Liver (tissue), 9 donors: ENCODE results near the gene RIN1. TPM values are rescaled to one million over a fixed set of nuclear protein-coding genes. Genes with fewer than 3 reads are reported as not detected.

Experiments
- DNase-seq: peaks from one replicate; pipeline ENCODE4 v3.0.0-alpha.2; 2017; ENCODE audit warnings: low spot score
- H3K27ac ChIP-seq, 2 donors: one replicate each; pipeline ENCODE4 v1.7.0; 2013; ENCODE audit warnings: inconsistent platforms in 2 of 2, low read length in 2 of 2, control low read depth in 1 of 2, low read depth in 1 of 2, mild to moderate bottlenecking in 1 of 2
- H3K27me3 ChIP-seq, 4 donors: one replicate each; pipeline versions ENCODE4 v1.6.1 to v1.7.0; 2013; ENCODE audit warnings: low read length in 3 of 4, inconsistent platforms in 1 of 4, mild to moderate bottlenecking in 1 of 4, moderate library complexity in 1 of 4; ENCODE audit not compliant: control insufficient read depth in 4 of 4, insufficient read depth in 4 of 4
- H3K36me3 ChIP-seq, 4 donors: one replicate each; pipeline versions ENCODE4 v1.6.1 to v1.7.0; 2013; ENCODE audit warnings: low read length in 3 of 4, mild to moderate bottlenecking in 3 of 4, low read depth in 1 of 4, moderate library complexity in 1 of 4; ENCODE audit not compliant: control insufficient read depth in 4 of 4, insufficient read depth in 3 of 4
- H3K4me1 ChIP-seq, 4 donors: one replicate each; pipeline versions ENCODE4 v1.6.1 to v1.7.0; 2013; ENCODE audit warnings: low read length in 3 of 4, mild to moderate bottlenecking in 3 of 4, moderate library complexity in 1 of 4; ENCODE audit not compliant: control insufficient read depth in 4 of 4, insufficient read depth in 4 of 4
- H3K4me3 ChIP-seq, 3 donors: one replicate each; pipeline versions ENCODE4 v1.6.1 to v1.7.0; 2013; ENCODE audit warnings: low read length in 3 of 3, control low read depth in 1 of 3, low read depth in 1 of 3, mild to moderate bottlenecking in 1 of 3
- H3K9ac ChIP-seq, 2 donors: one replicate each; pipeline ENCODE4 v1.7.0; 2013; ENCODE audit warnings: low read length in 2 of 2, mild to moderate bottlenecking in 2 of 2, moderate library complexity in 2 of 2, control low read depth in 1 of 2, low read depth in 1 of 2
- H3K9me3 ChIP-seq, 4 donors: one replicate each; pipeline versions ENCODE4 v1.6.1 to v1.7.0; 2013; ENCODE audit warnings: low read length in 3 of 4; ENCODE audit not compliant: control insufficient read depth in 4 of 4
- EGR1 ChIP-seq, 2 donors: IDR thresholded peaks; 2 replicates each; pipeline ENCODE4 v1.6.1; 2016 to 2018; ENCODE audit warnings: antibody characterized with exemption in 2 of 2, low read depth in 2 of 2
- FOXA1 ChIP-seq: IDR thresholded peaks from 2 replicates; pipeline ENCODE4 v1.6.1; 2016; ENCODE audit warnings: antibody characterized with exemption
- FOXA2 ChIP-seq: IDR thresholded peaks from 2 replicates; pipeline ENCODE4 v1.6.1; 2016; ENCODE audit warnings: antibody characterized with exemption
- GABPA ChIP-seq, 2 donors: IDR thresholded peaks in 1 of 2; conservative IDR thresholded peaks in 1 of 2; 2 replicates each; pipeline ENCODE4 v1.6.1; 2016; ENCODE audit warnings: antibody characterized with exemption in 2 of 2, mild to moderate bottlenecking in 1 of 2, moderate library complexity in 1 of 2
- HNF4A ChIP-seq, 2 donors: conservative IDR thresholded peaks; 2 replicates each; pipeline ENCODE4 v1.6.1; 2016; ENCODE audit warnings: antibody characterized with exemption in 2 of 2, mild to moderate bottlenecking in 2 of 2
- HNF4G ChIP-seq: IDR thresholded peaks from 2 replicates; pipeline ENCODE4 v1.6.1; 2016; ENCODE audit warnings: antibody characterized with exemption
- JUND ChIP-seq, 2 donors: IDR thresholded peaks; 2 replicates each; pipeline ENCODE4 v1.6.1; 2016; ENCODE audit warnings: antibody characterized with exemption in 2 of 2
- MAX ChIP-seq: IDR thresholded peaks from 2 replicates; pipeline ENCODE4 v1.6.1; 2016; ENCODE audit warnings: antibody characterized with exemption
- NR2F2 ChIP-seq: IDR thresholded peaks from 2 replicates; pipeline ENCODE4 v1.6.1; 2016; ENCODE audit warnings: antibody characterized with exemption
- RAD21 ChIP-seq, 2 donors: IDR thresholded peaks; 2 replicates each; pipeline ENCODE4 v1.6.1; 2016; ENCODE audit warnings: antibody characterized with exemption in 2 of 2, mild to moderate bottlenecking in 2 of 2
- RXRA ChIP-seq, 2 donors: IDR thresholded peaks; 2 replicates each; pipeline ENCODE4 v1.6.1; 2017 to 2018; ENCODE audit warnings: antibody characterized with exemption in 2 of 2, mild to moderate bottlenecking in 1 of 2
- SP1 ChIP-seq: IDR thresholded peaks from 2 replicates; pipeline ENCODE4 v1.6.1; 2018; ENCODE audit warnings: antibody characterized with exemption, mild to moderate bottlenecking
- TAF1 ChIP-seq: conservative IDR thresholded peaks from 2 replicates; pipeline ENCODE4 v1.6.1; 2016; ENCODE audit warnings: antibody characterized with exemption, mild to moderate bottlenecking
- YY1 ChIP-seq: IDR thresholded peaks from 2 replicates; pipeline ENCODE4 v1.6.1; 2016; ENCODE audit warnings: antibody characterized with exemption, mild to moderate bottlenecking
- ZBTB33 ChIP-seq: IDR thresholded peaks from 2 replicates; pipeline ENCODE4 v1.6.1; 2016; ENCODE audit warnings: antibody characterized with exemption
- WGBS: extraction: QIAGEN DNeasy Blood & Tissue Kit; methylation state at CpG from one replicate; pipeline ENCODE4 v1.1.7; 2013; 5-methylcytosine and 5-hydroxymethylcytosine counted together
- polyA plus RNA-seq, 2 donors: library from polyadenylated mRNA; stranded (reverse) in 1 of 2; unstranded in 1 of 2; fragments of 200-250 nt in 1 of 2; fragments of >200 nt in 1 of 2; fragmentation: Nextera tagmentation in 1 of 2; extraction: Ambion mirVana in 1 of 2; gene quantifications; one replicate each; pipeline versions ENCODE4 v1.2.1 to v1.2.3, GENCODE V29; 2013 to 2015
- total RNA-seq, 2 donors: library from RNA; depleted of rRNA; stranded (reverse); fragments of >200 nt; gene quantifications; one replicate each; pipeline ENCODE4 v1.2.3, GENCODE V29; 2014
- TF ChIP-seq, protein P1 (sequence below): IDR thresholded peaks from 2 replicates; pipeline ENCODE4 v1.6.1; 2016; ENCODE audit warnings: antibody characterized with exemption
- TF ChIP-seq, protein P2 (sequence below): IDR thresholded peaks from 2 replicates; pipeline ENCODE4 v1.6.1; 2016; ENCODE audit warnings: antibody characterized with exemption, mild to moderate bottlenecking
- TF ChIP-seq, protein P3 (sequence below): fragments of 150-350 bp; IDR thresholded peaks from 2 replicates; pipeline ENCODE4 v1.5.1; 2017; ENCODE audit warnings: improper control_type of control experiment, low read depth, low read length; ENCODE audit not compliant: missing input control
- donor health status: healthy.
- donor health status: healthy.
- donor health status: healthy.
- donor health status: healthy.
- donor health status: healthy.

Gene RIN1
- total and polyA plus RNA-seq, 4 donors: 0.11 to 1.1 (median 0.53) TPM

DNA sequence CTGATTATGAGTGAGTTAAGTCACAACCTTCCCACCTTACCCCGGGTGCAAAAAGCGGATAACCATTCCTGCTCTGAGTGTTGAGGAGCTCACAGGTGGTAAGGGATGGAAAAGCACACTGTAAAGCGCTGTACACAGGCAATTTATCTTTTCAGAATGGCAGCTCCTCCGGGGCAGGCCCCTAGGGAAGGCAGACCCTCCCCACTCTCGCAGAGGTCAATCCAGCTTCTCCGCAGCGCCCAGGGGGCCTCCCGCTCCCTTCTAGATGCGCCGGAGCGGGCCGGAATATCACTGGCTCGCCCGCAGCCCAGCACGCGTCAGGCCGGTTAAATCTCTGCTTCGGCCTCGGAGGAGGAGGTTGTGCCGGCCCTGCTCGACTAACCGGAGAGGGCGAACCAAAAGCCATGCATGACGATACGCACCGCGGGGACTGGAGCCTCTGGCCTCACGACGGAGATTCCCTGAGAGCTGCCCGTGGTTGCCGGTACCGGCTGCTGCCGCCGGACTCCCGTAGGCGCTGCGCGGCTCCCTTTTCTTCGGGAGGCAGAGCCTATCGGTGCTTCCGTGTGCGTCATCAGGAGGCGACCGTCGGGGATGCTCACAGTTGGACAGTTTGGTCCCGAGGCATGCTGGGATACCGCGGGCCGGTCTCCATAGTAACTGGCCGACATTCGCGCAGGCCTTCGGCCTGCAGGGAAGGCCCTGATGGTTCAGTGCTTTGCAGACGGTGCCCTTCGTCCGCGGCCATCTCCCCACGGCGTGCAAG is 8.5 kb upstream of the RIN1 start, which contains the start of gene BRMS1 (continued):
- TF ChIP-seq ZBTB33: no peak
- no peak for TF ChIP-seq FOXA2

GRCh38 chr11:66343176-66343575 is 6.9 kb upstream of the RIN1 start:
- DNase-seq: no peak
- Histone ChIP-seq H3K4me1 (peaks cover 8 to 42% (median 36%) of the 10 kb centered on the region in 4 donors), H3K4me3 (no peak overlapping the region), H3K27me3 (no peaks in the 10 kb centered on the region), H3K36me3 (peaks cover 12 to 32% (median 17%) of the 10 kb centered on the region in 4 donors), H3K9me3 (no peaks in the 10 kb centered on the region), H3K9ac (no peak overlapping the region), H3K27ac (no peak overlapping the region)
- TF ChIP-seq HNF4G: no peak
- TF ChIP-seq, protein P1, sequence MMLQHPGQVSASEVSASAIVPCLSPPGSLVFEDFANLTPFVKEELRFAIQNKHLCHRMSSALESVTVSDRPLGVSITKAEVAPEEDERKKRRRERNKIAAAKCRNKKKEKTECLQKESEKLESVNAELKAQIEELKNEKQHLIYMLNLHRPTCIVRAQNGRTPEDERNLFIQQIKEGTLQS: no peak
- TF ChIP-seq EGR1 (IDR thresholded peaks at IDR 0.05; ENCODE audit: low read depth in 2 of 2): no peak
- TF ChIP-seq HNF4A (conservative IDR thresholded peaks at IDR 0.05): no peak
- TF ChIP-seq JUND (IDR thresholded peaks at IDR 0.05): no peak
- TF ChIP-seq RAD21 (IDR thresholded peaks at IDR 0.05): no peak
- TF ChIP-seq TAF1: no peak
- TF ChIP-seq NR2F2: no peak
- no peak for TF ChIP-seq FOXA1
- TF ChIP-seq SP1: no peak
- 94% methylated on average over 8 of the region's 8 CpGs for WGBS

- no peaks in the 10 kb centered on the region for H3K27me3 ChIP-seq
- H3K4me3 ChIP-seq: no peak overlapping the region
- H3K9ac ChIP-seq: no peak overlapping the region
- H3K27ac ChIP-seq: no peak overlapping the region
- no peak for TF ChIP-seq GABPA (IDR thresholded peaks at IDR 0.05 in 1 of 2, conservative IDR thresholded peaks at IDR 0.05 in 1 of 2)
- TF ChIP-seq, protein P2, sequence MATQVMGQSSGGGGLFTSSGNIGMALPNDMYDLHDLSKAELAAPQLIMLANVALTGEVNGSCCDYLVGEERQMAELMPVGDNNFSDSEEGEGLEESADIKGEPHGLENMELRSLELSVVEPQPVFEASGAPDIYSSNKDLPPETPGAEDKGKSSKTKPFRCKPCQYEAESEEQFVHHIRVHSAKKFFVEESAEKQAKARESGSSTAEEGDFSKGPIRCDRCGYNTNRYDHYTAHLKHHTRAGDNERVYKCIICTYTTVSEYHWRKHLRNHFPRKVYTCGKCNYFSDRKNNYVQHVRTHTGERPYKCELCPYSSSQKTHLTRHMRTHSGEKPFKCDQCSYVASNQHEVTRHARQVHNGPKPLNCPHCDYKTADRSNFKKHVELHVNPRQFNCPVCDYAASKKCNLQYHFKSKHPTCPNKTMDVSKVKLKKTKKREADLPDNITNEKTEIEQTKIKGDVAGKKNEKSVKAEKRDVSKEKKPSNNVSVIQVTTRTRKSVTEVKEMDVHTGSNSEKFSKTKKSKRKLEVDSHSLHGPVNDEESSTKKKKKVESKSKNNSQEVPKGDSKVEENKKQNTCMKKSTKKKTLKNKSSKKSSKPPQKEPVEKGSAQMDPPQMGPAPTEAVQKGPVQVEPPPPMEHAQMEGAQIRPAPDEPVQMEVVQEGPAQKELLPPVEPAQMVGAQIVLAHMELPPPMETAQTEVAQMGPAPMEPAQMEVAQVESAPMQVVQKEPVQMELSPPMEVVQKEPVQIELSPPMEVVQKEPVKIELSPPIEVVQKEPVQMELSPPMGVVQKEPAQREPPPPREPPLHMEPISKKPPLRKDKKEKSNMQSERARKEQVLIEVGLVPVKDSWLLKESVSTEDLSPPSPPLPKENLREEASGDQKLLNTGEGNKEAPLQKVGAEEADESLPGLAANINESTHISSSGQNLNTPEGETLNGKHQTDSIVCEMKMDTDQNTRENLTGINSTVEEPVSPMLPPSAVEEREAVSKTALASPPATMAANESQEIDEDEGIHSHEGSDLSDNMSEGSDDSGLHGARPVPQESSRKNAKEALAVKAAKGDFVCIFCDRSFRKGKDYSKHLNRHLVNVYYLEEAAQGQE: no peak
- TF ChIP-seq ZBTB33: no peak
- TF ChIP-seq YY1: no peak
- TF ChIP-seq HNF4A (conservative IDR thresholded peaks at IDR 0.05): no peak
- TF ChIP-seq, protein P3, sequence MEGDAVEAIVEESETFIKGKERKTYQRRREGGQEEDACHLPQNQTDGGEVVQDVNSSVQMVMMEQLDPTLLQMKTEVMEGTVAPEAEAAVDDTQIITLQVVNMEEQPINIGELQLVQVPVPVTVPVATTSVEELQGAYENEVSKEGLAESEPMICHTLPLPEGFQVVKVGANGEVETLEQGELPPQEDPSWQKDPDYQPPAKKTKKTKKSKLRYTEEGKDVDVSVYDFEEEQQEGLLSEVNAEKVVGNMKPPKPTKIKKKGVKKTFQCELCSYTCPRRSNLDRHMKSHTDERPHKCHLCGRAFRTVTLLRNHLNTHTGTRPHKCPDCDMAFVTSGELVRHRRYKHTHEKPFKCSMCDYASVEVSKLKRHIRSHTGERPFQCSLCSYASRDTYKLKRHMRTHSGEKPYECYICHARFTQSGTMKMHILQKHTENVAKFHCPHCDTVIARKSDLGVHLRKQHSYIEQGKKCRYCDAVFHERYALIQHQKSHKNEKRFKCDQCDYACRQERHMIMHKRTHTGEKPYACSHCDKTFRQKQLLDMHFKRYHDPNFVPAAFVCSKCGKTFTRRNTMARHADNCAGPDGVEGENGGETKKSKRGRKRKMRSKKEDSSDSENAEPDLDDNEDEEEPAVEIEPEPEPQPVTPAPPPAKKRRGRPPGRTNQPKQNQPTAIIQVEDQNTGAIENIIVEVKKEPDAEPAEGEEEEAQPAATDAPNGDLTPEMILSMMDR: no peak
- TF ChIP-seq JUND (IDR thresholded peaks at IDR 0.05): no peak
- no peak for TF ChIP-seq HNF4G
- TF ChIP-seq, protein P1: no peak
- TF ChIP-seq FOXA2: no peak
- no peak for TF ChIP-seq RAD21 (IDR thresholded peaks at IDR 0.05)
- TF ChIP-seq NR2F2: no peak
- no peak for TF ChIP-seq MAX
- TF ChIP-seq RXRA (IDR thresholded peaks at IDR 0.05): no peak
- no peak for TF ChIP-seq TAF1
- TF ChIP-seq FOXA1: no peak
- H3K36me3 ChIP-seq: peaks cover 12 to 35% (median 20%) of the 10 kb centered on the region in 4 donors
- no peak for DNase-seq
- no peaks in the 10 kb centered on the region for H3K9me3 ChIP-seq
- peaks cover 6 to 33% (median 27%) of the 10 kb centered on the region in 4 donors for H3K4me1 ChIP-seq
- 97% methylated on average over 21 of the region's 21 CpGs for WGBS
These were observed 5.4 kb upstream of the RIN1 start for GRCh38 chr11:66341502-66342126.
